SK-N-SH (cell line): ENCODE measurements around the gene SPINK13. TPM values are rescaled to one million over a fixed set of nuclear protein-coding genes. Genes with fewer than 3 reads are reported as not detected.
"Not testable (repeated sequence)": the region's sequence is repeated elsewhere in the genome, so short reads cannot be mapped to it uniquely, and the experiment has no call there.

ENCODE experiments used
- CTCF ChIA-PET: fragments of 300-600, 350-600 bp; formaldehyde crosslinking; extraction: SDS; loops from one replicate; lab custom pipeline; 2021; lab: Yijun Ruan, JAX
- POLR2A ChIA-PET: fragments of 350-600 bp; sonication (Branson Sonifier 250); formaldehyde crosslinking; extraction: SDS; loops from one replicate; lab custom pipeline; 2020; ENCODE audit warnings: antibody characterized with exemption, inconsistent platforms; lab: Yijun Ruan, JAX
- DNase-seq: peaks from one replicate; pipeline ENCODE4 v3.0.0; 2012
- H2AFZ ChIP-seq: fragments of 200-600 bp; sonication (generic); 2 replicates; pipeline ENCODE4 v1.8.1; 2016; ENCODE audit warnings: antibody characterized with exemption, mild to moderate bottlenecking, low read depth
- H3F3A ChIP-seq: fragments of 200-600 bp; sonication (generic); replicated peaks from 2 replicates; pipeline ENCODE3; 2016; ENCODE audit warnings: antibody characterized with exemption, mild to moderate bottlenecking; ENCODE audit not compliant: insufficient read depth
- H3K27ac ChIP-seq, 2 experiments: fragments of 200-500 bp in 1 of 2; fragments of 200-600 bp in 1 of 2; sonication (Bioruptor generic) in 1 of 2; sonication (generic), shearing (Covaris generic) in 1 of 2; 2 replicates each; pipeline versions ENCODE4 v1.5.1 to v1.6.1; 2014 to 2016; ENCODE audit warnings: low read depth in 2 of 2, inconsistent platforms in 1 of 2, low read length in 1 of 2, mild to moderate bottlenecking in 1 of 2, mixed read lengths in 1 of 2
- H3K27me3 ChIP-seq: fragments of 200-600 bp; sonication (generic), shearing (Covaris generic); 2 replicates; pipeline ENCODE4 v1.6.1; 2016; ENCODE audit warnings: mixed run types; ENCODE audit not compliant: insufficient read depth
- H3K36me3 ChIP-seq, 2 experiments: fragments of 200-500 bp in 1 of 2; fragments of 200-600 bp in 1 of 2; sonication (Bioruptor generic) in 1 of 2; sonication (generic) in 1 of 2; replicated peaks in 1 of 2; 2 replicates each; pipeline versions ENCODE3 to v1.5.1; 2014 to 2016; ENCODE audit warnings: low read length in 1 of 2, mild to moderate bottlenecking in 1 of 2; ENCODE audit not compliant: insufficient read depth in 2 of 2, control insufficient read depth in 1 of 2
- H3K4me1 ChIP-seq, 2 experiments: fragments of 200-500 bp in 1 of 2; fragments of 200-600 bp in 1 of 2; sonication (Bioruptor generic) in 1 of 2; sonication (generic), shearing (Covaris generic) in 1 of 2; 2 replicates each; pipeline versions ENCODE4 v1.5.1 to v1.6.1; 2014 to 2016; ENCODE audit warnings: low read depth in 1 of 2, low read length in 1 of 2, mixed run types in 1 of 2; ENCODE audit not compliant: insufficient read depth in 2 of 2, control insufficient read depth in 1 of 2
- H3K4me2 ChIP-seq: fragments of 200-600 bp; sonication (generic), shearing (Covaris generic); 2 replicates; pipeline ENCODE4 v1.6.1; 2017; ENCODE audit warnings: mixed run types
- H3K4me3 ChIP-seq, 2 experiments: fragments of 200-500 bp in 1 of 2; fragments of 200-600 bp in 1 of 2; sonication (Bioruptor generic) in 1 of 2; sonication (generic), shearing (Covaris generic) in 1 of 2; 2 replicates each; pipeline versions ENCODE4 v1.5.1 to v1.8.1; 2014 to 2016; ENCODE audit warnings: low read depth in 2 of 2, inconsistent platforms in 1 of 2, low read length in 1 of 2, mild to moderate bottlenecking in 1 of 2, mixed read lengths in 1 of 2, moderate library complexity in 1 of 2
- H3K79me2 ChIP-seq: fragments of 200-600 bp; sonication (generic); 2 replicates; pipeline ENCODE4 v1.8.1; 2017; ENCODE audit warnings: mild to moderate bottlenecking; ENCODE audit not compliant: insufficient read depth
- H3K9ac ChIP-seq: fragments of 200-600 bp; sonication (generic); 2 replicates; pipeline ENCODE4 v1.6.1; 2017; ENCODE audit warnings: mixed run types
- H3K9me2 ChIP-seq: fragments of 200-600 bp; sonication (generic); 2 replicates; pipeline ENCODE4 v1.6.1; 2017; ENCODE audit warnings: mixed run types
- H3K9me3 ChIP-seq: fragments of 200-600 bp; sonication (generic); 2 replicates; pipeline ENCODE4 v1.6.1; 2017; ENCODE audit warnings: mixed run types, mild to moderate bottlenecking, moderate library complexity
- H4K20me1 ChIP-seq: fragments of 200-600 bp; sonication (generic); 2 replicates; pipeline ENCODE4 v1.6.1; 2017; ENCODE audit warnings: mild to moderate bottlenecking, mixed run types; ENCODE audit not compliant: insufficient read depth
- EZH2phosphoT487 ChIP-seq: fragments of 200-600 bp; sonication (generic); IDR thresholded peaks from 2 replicates; pipeline ENCODE4 v1.6.1; 2017; ENCODE audit warnings: low read depth, mixed run types, mild to moderate bottlenecking, antibody characterized with exemption, moderate library complexity, borderline replicate concordance
- FOSL2 ChIP-seq: IDR thresholded peaks from 2 replicates; pipeline ENCODE4 v1.4.0; 2012; ENCODE audit warnings: low read depth, mild to moderate bottlenecking, moderate library complexity, borderline replicate concordance
- GABPA ChIP-seq: IDR thresholded peaks from 2 replicates; pipeline ENCODE4 v1.4.0; 2012; ENCODE audit warnings: low read depth, mild to moderate bottlenecking
- GATA2 ChIP-seq: sonication (generic); formaldehyde crosslinking; IDR thresholded peaks from 2 replicates; pipeline ENCODE4 v1.5.0; 2020; ENCODE audit warnings: mild to moderate bottlenecking, missing genetic modification reagents
- NFIC ChIP-seq: IDR thresholded peaks from 2 replicates; pipeline ENCODE4 v1.4.0; 2012; ENCODE audit warnings: borderline replicate concordance
- REST ChIP-seq: IDR thresholded peaks from 2 replicates; pipeline ENCODE4 v1.6.1; 2012; ENCODE audit warnings: mild to moderate bottlenecking, low read depth, low read length, moderate library complexity
- RFX5 ChIP-seq: IDR thresholded peaks from 2 replicates; pipeline ENCODE4 v1.6.1; 2012; ENCODE audit warnings: mild to moderate bottlenecking, improper control_type of control experiment, low read length
- TAF1 ChIP-seq: IDR thresholded peaks from 2 replicates; pipeline ENCODE4 v1.6.1; 2012; ENCODE audit warnings: low read depth, mild to moderate bottlenecking, low read length, moderate library complexity, borderline replicate concordance
- TEAD4 ChIP-seq: IDR thresholded peaks from 2 replicates; pipeline ENCODE4 v1.4.0; 2012; ENCODE audit warnings: mild to moderate bottlenecking, borderline replicate concordance; ENCODE audit not compliant: insufficient read depth
- USF1 ChIP-seq: IDR thresholded peaks from 2 replicates; pipeline ENCODE4 v1.4.0; 2012; ENCODE audit warnings: low read depth, borderline replicate concordance
- USF2 ChIP-seq: fragments of 150-350 bp; IDR thresholded peaks from 2 replicates; pipeline ENCODE4 v1.6.1; 2017; ENCODE audit warnings: antibody characterized with exemption, low read length, low read depth, borderline replicate concordance
- YY1 ChIP-seq: IDR thresholded peaks from 2 replicates; pipeline ENCODE4 v1.4.0; 2012; ENCODE audit warnings: low read depth, mild to moderate bottlenecking
- ZBTB33 ChIP-seq: IDR thresholded peaks from 2 replicates; pipeline ENCODE4 v1.4.0; 2012; ENCODE audit warnings: low read depth, borderline replicate concordance
- WGBS: methylation state at CpG from one replicate; pipeline ENCODE4 v1.1.6; 2017; ENCODE audit warnings: low lambda C conversion rate; 5-methylcytosine and 5-hydroxymethylcytosine counted together
- polyA plus RNA-seq, 3 experiments: library from polyadenylated mRNA; depleted of rRNA; stranded (reverse); fragments of >200 nt; gene quantifications; 2 replicates each; pipeline ENCODE4 v1.2.3, GENCODE V29; 2012

The SPINK13 gene
- polyA plus RNA-seq, 1 of the 3 experiments (the other 2 are of a cell fraction), result not detected

- H3K79me2 ChIP-seq, H3K9ac ChIP-seq, H3K36me3 ChIP-seq, H3K27me3 ChIP-seq, H3K4me1 ChIP-seq, H3F3A ChIP-seq, H3K9me2 ChIP-seq, DNase-seq, H4K20me1 ChIP-seq, H3K9me3 ChIP-seq: not testable (repeated sequence)
- Histone ChIP-seq H3K4me2 (peak overlapping the region; percentile 73), H3K4me3 (peak overlapping the region; percentile 49 to 57), H3K27ac (peak overlapping the region in 1 of 2 experiments; percentile 65; a peak in 2 of 4 replicates), H2AFZ (peak overlapping the region; percentile 90)
- TF ChIP-seq USF2 (peak; percentile 47; the same call in 1 of the 2 replicates), GATA2 (CRISPR knock-in tag) (peak; percentile 46; the same call in 1 of the 2 replicates), USF1 (peak; percentile 85)
- WGBS, result 8% methylated on average over 15 of the region's 42 CpGs
- ChIA-PET CTCF (interaction anchor here (1.0 kb wide), 2 partner anchors 55 to 410 kb away, joined by 3 read pairs; no protein-coding TSS in a partner anchor), POLR2A (interaction anchor here (0.7 kb wide), 1 partner anchor 125 kb away, joined by 3 read pairs; no protein-coding TSS in a partner anchor)
These were observed 51.7 kb downstream of the SPINK13 start for GRCh38 chr5:148320011-148320963.

GRCh38 chr5:148333262-148333849 lies 64.8 kb downstream of the SPINK13 start:
- CTCF ChIA-PET, result no interaction called here
- no peaks in the 10 kb centered on the region for H3K9me2 ChIP-seq
- H3K79me2 ChIP-seq, result no peaks in the 10 kb centered on the region
- H2AFZ ChIP-seq, result no peak overlapping the region
- H3K9me3 ChIP-seq, result no peaks in the 10 kb centered on the region
- DNase-seq, result no peak
- H3K27me3 ChIP-seq, result no peaks in the 10 kb centered on the region
- POLR2A ChIA-PET, result no interaction called here
- H4K20me1 ChIP-seq, result no peaks in the 10 kb centered on the region
- 27% methylated on average over 4 of the region's 4 CpGs for WGBS
- H3K9ac ChIP-seq, result no peak overlapping the region
- H3K4me1 ChIP-seq, result no peaks in the 10 kb centered on the region
- no peak overlapping the region for H3K4me2 ChIP-seq
- H3K36me3 ChIP-seq, result no peaks in the 10 kb centered on the region
- H3F3A ChIP-seq, result no peaks in the 10 kb centered on the region
- no peak overlapping the region for H3K4me3 ChIP-seq
- H3K27ac ChIP-seq, result no peak overlapping the region
- TF ChIP-seq REST, result no peak
- no peak for TF ChIP-seq YY1
- TF ChIP-seq EZH2phosphoT487, result no peak
- no peak for TF ChIP-seq ZBTB33
- TF ChIP-seq NFIC, result no peak
- no peak for TF ChIP-seq TEAD4
- TF ChIP-seq GATA2 (CRISPR knock-in tag), result no peak
- no peak for TF ChIP-seq GABPA
- no peak for TF ChIP-seq USF2
- no peak for TF ChIP-seq RFX5
- no peak for TF ChIP-seq TAF1
- no peak for TF ChIP-seq FOSL2
